OCI-LY3 (cell line): ENCODE results near the gene C2orf15.

Experiments used
- EZH2phosphoT487 ChIP-seq: fragments of 200-600 bp; shearing (Covaris generic); IDR thresholded peaks from 2 replicates; pipeline ENCODE4 v1.6.1; 2018; ENCODE audit warnings: antibody characterized with exemption, mixed run types, low read depth
- TF ChIP-seq, protein P1 (sequence below): fragments of 200-600, 300-600 bp; sonication (generic); IDR thresholded peaks from 2 replicates; pipeline ENCODE4 v1.5.1; 2014; ENCODE audit warnings: antibody characterized with exemption, low read length, low read depth

DNA sequence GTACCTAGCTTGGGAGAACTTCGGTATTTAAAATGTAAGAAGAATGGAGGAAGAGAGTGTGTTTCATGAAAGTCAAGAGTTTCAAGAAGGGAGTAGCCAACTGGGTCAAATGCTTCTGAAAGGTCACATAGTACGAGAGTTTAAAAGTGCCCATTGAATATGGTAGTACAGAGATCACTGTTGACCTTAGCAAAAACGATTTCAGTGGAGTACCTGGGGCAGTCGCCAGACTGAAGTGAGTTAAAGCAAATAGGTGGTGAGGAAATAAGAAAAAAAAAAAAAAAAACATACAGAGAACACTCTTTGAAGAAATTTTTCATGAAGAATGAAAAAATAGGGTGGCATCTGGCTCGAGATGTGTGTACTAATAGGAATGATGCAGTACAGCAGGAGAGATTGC, 24.7 kb downstream of the C2orf15 start:
- TF ChIP-seq, protein P1, sequence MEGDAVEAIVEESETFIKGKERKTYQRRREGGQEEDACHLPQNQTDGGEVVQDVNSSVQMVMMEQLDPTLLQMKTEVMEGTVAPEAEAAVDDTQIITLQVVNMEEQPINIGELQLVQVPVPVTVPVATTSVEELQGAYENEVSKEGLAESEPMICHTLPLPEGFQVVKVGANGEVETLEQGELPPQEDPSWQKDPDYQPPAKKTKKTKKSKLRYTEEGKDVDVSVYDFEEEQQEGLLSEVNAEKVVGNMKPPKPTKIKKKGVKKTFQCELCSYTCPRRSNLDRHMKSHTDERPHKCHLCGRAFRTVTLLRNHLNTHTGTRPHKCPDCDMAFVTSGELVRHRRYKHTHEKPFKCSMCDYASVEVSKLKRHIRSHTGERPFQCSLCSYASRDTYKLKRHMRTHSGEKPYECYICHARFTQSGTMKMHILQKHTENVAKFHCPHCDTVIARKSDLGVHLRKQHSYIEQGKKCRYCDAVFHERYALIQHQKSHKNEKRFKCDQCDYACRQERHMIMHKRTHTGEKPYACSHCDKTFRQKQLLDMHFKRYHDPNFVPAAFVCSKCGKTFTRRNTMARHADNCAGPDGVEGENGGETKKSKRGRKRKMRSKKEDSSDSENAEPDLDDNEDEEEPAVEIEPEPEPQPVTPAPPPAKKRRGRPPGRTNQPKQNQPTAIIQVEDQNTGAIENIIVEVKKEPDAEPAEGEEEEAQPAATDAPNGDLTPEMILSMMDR, result no peak
- TF ChIP-seq EZH2phosphoT487, result no peak
